Mammary epithelial cell (primary cell): Measurements from ENCODE around the gene SOX5.

Source experiments
- CTCF ChIP-seq, 2 donors: IDR thresholded peaks in 1 of 2; conservative IDR thresholded peaks in 1 of 2; 2 replicates each; pipeline ENCODE4 v1.5.1; 2011 to 2012; ENCODE audit warnings: inconsistent platforms in 2 of 2, low read length in 2 of 2, mild to moderate bottlenecking in 2 of 2, control low read depth in 1 of 2, low read depth in 1 of 2; ENCODE audit not compliant: insufficient read depth in 1 of 2; ENCODE audit errors: extremely low read depth in 1 of 2
- EZH2 ChIP-seq: IDR thresholded peaks from 2 replicates; pipeline ENCODE4 v1.6.1; 2012; ENCODE audit warnings: low read length, inconsistent platforms, borderline replicate concordance

GRCh38 chr12:23950775-23951451 lies 1.4 kb upstream of the SOX5 start:
- no peak for TF ChIP-seq CTCF (conservative IDR thresholded peaks at IDR 0.05 in 1 of 2, IDR thresholded peaks at IDR 0.05 in 1 of 2; ENCODE audit: extremely low read depth in 1 of 2, insufficient read depth in 1 of 2, low read depth in 1 of 2, low read length in 2 of 2)
- no peak for TF ChIP-seq EZH2
